Spleen (tissue), 11 donors: Measurements from ENCODE around the gene MICAL3. TPM values are rescaled to one million over a fixed set of nuclear protein-coding genes. Genes with fewer than 3 reads are reported as not detected.
A peak's percentile ranks its signal among the peaks of the same experiment; 100 is the strongest.

Experiments
- DNase-seq: peaks from one replicate; pipeline ENCODE4 v3.0.0-alpha.2; 2020
- H3K27ac ChIP-seq, 8 donors: fragments of 200-600 bp; sonication (generic) in 7 of 8; 1 replicate in 4 of 8; 2 replicates in 4 of 8; pipeline versions ENCODE4 v1.5.0 to v1.8.0; 2016 to 2021; ENCODE audit warnings: inconsistent platforms in 4 of 8, mild to moderate bottlenecking in 4 of 8, moderate library complexity in 1 of 8
- H3K27me3 ChIP-seq, 7 donors: fragments of 200-600 bp; sonication (generic) in 6 of 7; replicated peaks in 1 of 7; 1 replicate in 4 of 7; 2 replicates in 3 of 7; pipeline versions ENCODE4 v1.5.0 to v1.8.0; 2016 to 2021; ENCODE audit warnings: inconsistent platforms in 3 of 7, mild to moderate bottlenecking in 1 of 7
- H3K36me3 ChIP-seq, 6 donors: fragments of 200-600 bp; sonication (generic) in 5 of 6; 1 replicate in 4 of 6; 2 replicates in 2 of 6; pipeline versions ENCODE4 v1.5.0 to v1.8.0; 2016 to 2021; ENCODE audit warnings: inconsistent platforms in 2 of 6
- H3K4me1 ChIP-seq, 6 donors: fragments of 200-600 bp; sonication (generic) in 5 of 6; 1 replicate in 3 of 6; 2 replicates in 3 of 6; pipeline versions ENCODE4 v1.5.0 to v1.8.0; 2016 to 2021; ENCODE audit warnings: inconsistent platforms in 3 of 6
- H3K4me3 ChIP-seq, 8 donors: fragments of 200-600 bp; sonication (generic) in 7 of 8; 1 replicate in 4 of 8; 2 replicates in 4 of 8; pipeline versions ENCODE4 v1.5.0 to v1.8.0; 2016 to 2021; ENCODE audit warnings: inconsistent platforms in 4 of 8, mild to moderate bottlenecking in 4 of 8, moderate library complexity in 2 of 8
- H3K9me3 ChIP-seq, 8 donors: fragments of 200-600 bp; sonication (generic) in 7 of 8; 1 replicate in 4 of 8; 2 replicates in 4 of 8; pipeline versions ENCODE4 v1.5.0 to v1.8.0; 2016 to 2021; ENCODE audit warnings: inconsistent platforms in 4 of 8
- CTCF ChIP-seq, 11 experiments: fragments of 200-600 bp in 7 of 11; fragments of 450-650 bp in 4 of 11; sonication (generic) in 4 of 11; IDR thresholded peaks in 8 of 11; conservative IDR thresholded peaks in 3 of 11; 1 replicate in 7 of 11; 2 replicates in 4 of 11; pipeline versions ENCODE4 v1.4.0 to v1.8.0; 2016 to 2021; ENCODE audit warnings: antibody characterized with exemption in 11 of 11, inconsistent platforms in 4 of 11, mild to moderate bottlenecking in 1 of 11
- POLR2A ChIP-seq, 3 donors: fragments of 450-650 bp; IDR thresholded peaks; one replicate each; pipeline ENCODE4 v1.5.1; 2017; ENCODE audit warnings: antibody characterized with exemption in 3 of 3, mild to moderate bottlenecking in 1 of 3
- POLR2AphosphoS5 ChIP-seq, 3 donors: sonication (generic); formaldehyde crosslinking; IDR thresholded peaks; one replicate each; pipeline ENCODE4 v1.5.1; 2017; ENCODE audit warnings: antibody characterized with exemption in 3 of 3
- WGBS, 5 donors: extraction: QIAGEN DNeasy Blood & Tissue Kit in 3 of 5; methylation state at CpG; one replicate each; pipeline versions ENCODE4 v1.1.5 to v1.1.7; 2013 to 2018; 5-methylcytosine and 5-hydroxymethylcytosine counted together
- intact Hi-C: fragments of 100-400 bp; cut with DNase I; formaldehyde crosslinking; loops from one replicate; pipeline ENCODE4 v1.15.0; 2023; ENCODE audit warnings: low total_unique reads
- polyA plus RNA-seq, 3 donors: library from polyadenylated mRNA; stranded (reverse); fragments of 200-250 nt; gene quantifications; one replicate each; pipeline ENCODE4 v1.2.1, GENCODE V29; 2013
- total RNA-seq, 7 donors: library from RNA; depleted of rRNA in 3 of 7; stranded (reverse); fragments of >200 nt in 3 of 7; fragmentation: NEBNext Ultra II Directional in 4 of 7; extraction: Animal tissue kit (Norgen Biotek cat#: 25700) in 4 of 7; gene quantifications; one replicate each; pipeline versions ENCODE4 v1.1.0 to v1.2.1, GENCODE V29; 2016 to 2021
- donor health status: healthy with polysubstance abuse.
- donor health status: DM: no; HTN: no; CAD: no; lungs with moderate emphysema.
- donor health status: DM: no; HTN: no; CAD: no.
- donor health status: Bipolar disorder and iron deficiency.
- donor health status: healthy.
- donor health status: DM: no; HTN: no; CAD: no.
- donor health status: DM: yes; HTN: yes; CAD: no.

Gene MICAL3
- total and polyA plus RNA-seq, 10 donors = 2.6 to 133 (median 75.2) TPM

DNA sequence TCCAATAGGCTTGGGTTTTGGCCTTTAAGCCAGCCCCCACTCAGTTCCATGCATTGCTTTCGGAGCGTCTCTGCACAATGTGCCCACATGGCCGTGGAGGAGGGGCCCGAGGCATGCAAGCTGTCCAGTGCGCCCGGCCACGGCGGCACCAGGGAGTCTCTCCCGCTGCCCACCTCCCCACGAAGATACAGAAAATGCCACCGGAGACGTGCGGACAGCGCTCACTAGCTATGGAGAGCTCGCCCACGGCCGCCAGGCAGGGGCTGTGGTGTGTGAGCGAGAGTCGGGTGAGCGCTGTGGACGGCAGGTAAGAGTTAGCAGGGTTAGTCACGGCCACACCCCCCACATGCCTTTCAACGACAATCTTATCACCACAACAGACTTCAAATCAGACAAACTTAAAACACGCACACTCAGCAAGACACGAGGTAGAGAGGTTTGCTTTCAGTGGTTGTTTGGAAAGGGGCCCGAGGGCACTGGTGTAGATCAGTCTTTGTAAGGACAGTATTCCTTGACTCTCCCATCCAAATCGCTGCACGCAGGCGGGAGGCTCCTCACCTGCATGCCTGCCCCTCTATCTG lies 231.4 kb downstream of the MICAL3 start:
- TF ChIP-seq POLR2AphosphoS5 (IDR thresholded peaks at IDR 0.05) (peak in 1 of 3 donors; percentile 34), POLR2A (IDR thresholded peaks at IDR 0.05) (no peak), CTCF (IDR thresholded peaks at IDR 0.05 in 8 of 11, conservative IDR thresholded peaks at IDR 0.05 in 3 of 11) (no peak)
- H3K36me3 ChIP-seq = peaks cover 0 to 84% (median 35%) of the 10 kb centered on the region in 6 donors
- DNase-seq = no peak
- intact Hi-C loops = loop anchor here (10.0 kb wide), 1 partner anchor 48 kb away; no protein-coding TSS in a partner anchor
- no peak overlapping the region for H3K27ac ChIP-seq
- H3K9me3 ChIP-seq = no peaks in the 10 kb centered on the region
- no peak overlapping the region for H3K4me3 ChIP-seq
- no peaks in the 10 kb centered on the region for H3K27me3 ChIP-seq
- peaks cover 0 to 40% (median 30%) of the 10 kb centered on the region in 6 donors for H3K4me1 ChIP-seq
- WGBS, 5 donors = 92 to 97% (median 93%) methylated on average over 22 to 29 of the region's 29 CpGs

- Histone ChIP-seq H3K27me3 (no peaks in the 10 kb centered on the region), H3K27ac (no peak overlapping the region), H3K4me3 (no peak overlapping the region), H3K36me3 (peaks cover 0 to 90% (median 35%) of the 10 kb centered on the region in 6 donors), H3K4me1 (peaks cover 3 to 40% (median 28%) of the 10 kb centered on the region in 6 donors), H3K9me3 (no peaks in the 10 kb centered on the region)
- DNase-seq = no peak
- WGBS, 5 donors = 83 to 93% (median 84%) methylated on average over 4 to 5 of the region's 5 CpGs
- TF ChIP-seq POLR2A (IDR thresholded peaks at IDR 0.05) (no peak), POLR2AphosphoS5 (IDR thresholded peaks at IDR 0.05) (no peak), CTCF (IDR thresholded peaks at IDR 0.05 in 8 of 11, conservative IDR thresholded peaks at IDR 0.05 in 3 of 11) (no peak)
- intact Hi-C loops = loop anchor here (10.0 kb wide), 1 partner anchor 47 kb away; no protein-coding TSS in a partner anchor
Observed at GRCh38 chr22:17792299-17792698, 232.1 kb downstream of the MICAL3 start.

- DNase-seq = no peak
- Histone ChIP-seq H3K4me3 (no peak overlapping the region), H3K9me3 (no peaks in the 10 kb centered on the region), H3K27ac (no peak overlapping the region), H3K36me3 (peaks cover 0 to 82% (median 35%) of the 10 kb centered on the region in 6 donors), H3K27me3 (no peaks in the 10 kb centered on the region), H3K4me1 (peaks cover 4 to 40% (median 26%) of the 10 kb centered on the region in 6 donors)
- WGBS, 5 donors = 93 to 96% (median 93%) methylated on average over 19 to 21 of the region's 21 CpGs
- no peak for TF ChIP-seq CTCF (IDR thresholded peaks at IDR 0.05 in 8 of 11, conservative IDR thresholded peaks at IDR 0.05 in 3 of 11)
- peak in 1 of 3 donors; percentile 36 for TF ChIP-seq POLR2AphosphoS5 (IDR thresholded peaks at IDR 0.05)
- intact Hi-C loops = loop anchor here (10.0 kb wide), 1 partner anchor 46 kb away; no protein-coding TSS in a partner anchor
Observed at GRCh38 chr22:17791196-17791595, 233.2 kb downstream of the MICAL3 start.

GRCh38 chr22:17789379-17790200 lies 234.8 kb downstream of the MICAL3 start:
- Histone ChIP-seq H3K27ac (no peak overlapping the region), H3K27me3 (no peaks in the 10 kb centered on the region), H3K36me3 (peaks cover 0 to 72% (median 35%) of the 10 kb centered on the region in 6 donors), H3K9me3 (no peaks in the 10 kb centered on the region), H3K4me3 (no peak overlapping the region), H3K4me1 (peaks cover 0 to 40% (median 19%) of the 10 kb centered on the region in 6 donors)
- no peak for DNase-seq
- intact Hi-C loops = loop anchor here (10.0 kb wide), 1 partner anchor 45 kb away; no protein-coding TSS in a partner anchor
- TF ChIP-seq POLR2A (IDR thresholded peaks at IDR 0.05) = no peak
- 90 to 93% (median 92%) methylated on average over 27 of the region's 27 CpGs for WGBS, 5 donors
